HG03060 (cell line): ENCODE data around the gene MYCN.
"Not testable (repeated sequence)": the region's sequence is repeated elsewhere in the genome, so short reads cannot be mapped to it uniquely, and the experiment has no call there.

ENCODE experiments used
- ATAC-seq: cut with Tn5 transposase; IDR thresholded peaks from one replicate; pipeline ENCODE4 v1.9.1; 2021; ENCODE audit warnings: low read depth, moderate number of reproducible peaks; ENCODE audit not compliant: unreplicated experiment

MYCN gene

GRCh38 chr2:15956751-15957736 lies 16.7 kb downstream of the MYCN start:
- no peak for ATAC-seq

GRCh38 chr2:15957881-15958713 lies 17.7 kb downstream of the MYCN start:
- ATAC-seq = no peak

- ATAC-seq = no peak
These were observed 19.2 kb downstream of the MYCN start for GRCh38 chr2:15959331-15960153.

- ATAC-seq = not testable (repeated sequence)
These were observed 19.8 kb downstream of the MYCN start for GRCh38 chr2:15960154-15960520.

- ATAC-seq = not testable (repeated sequence)
These were observed 23.0 kb downstream of the MYCN start for GRCh38 chr2:15963109-15963976.

- no peak for ATAC-seq
These were observed 23.8 kb downstream of the MYCN start for GRCh38 chr2:15963977-15964670.

GRCh38 chr2:15964936-15965563 lies 24.7 kb downstream of the MYCN start:
- ATAC-seq = no peak

- ATAC-seq = no peak
These were observed 25.2 kb downstream of the MYCN start for GRCh38 chr2:15965564-15966019.

- no peak for ATAC-seq
These were observed 27.3 kb downstream of the MYCN start for GRCh38 chr2:15967415-15968279.

GRCh38 chr2:15968280-15969178 lies 28.2 kb downstream of the MYCN start:
- no peak for ATAC-seq

- ATAC-seq = no peak
These were observed 28.9 kb downstream of the MYCN start for GRCh38 chr2:15969214-15969613.

GRCh38 chr2:15970701-15971100 lies 30.4 kb downstream of the MYCN start:
- ATAC-seq = no peak

GRCh38 chr2:15971351-15971750 lies 31.0 kb downstream of the MYCN start:
- no peak for ATAC-seq

GRCh38 chr2:15971831-15972522 lies 31.6 kb downstream of the MYCN start:
- ATAC-seq = no peak

- ATAC-seq = no peak
These were observed 33.4 kb downstream of the MYCN start for GRCh38 chr2:15973481-15974401.
